Osteoblast (primary cell): ENCODE measurements around the gene KPNA1. TPM values are rescaled to one million over a fixed set of nuclear protein-coding genes. Genes with fewer than 3 reads are reported as not detected.

Experiments
- DNase-seq: peaks from one replicate; pipeline ENCODE4 v3.0.0; 2011; ENCODE audit warnings: low spot score, mixed read lengths; ENCODE audit not compliant: insufficient read length; ENCODE audit errors: missing footprints
- H2AFZ ChIP-seq: 2 replicates; pipeline ENCODE4 v1.6.0; 2011; ENCODE audit warnings: mild to moderate bottlenecking, low read length
- H3K27ac ChIP-seq: 2 replicates; pipeline ENCODE4 v1.5.1; 2011; ENCODE audit warnings: mild to moderate bottlenecking, low read depth, low read length, moderate library complexity
- H3K27me3 ChIP-seq: 2 replicates; pipeline ENCODE4 v1.6.0; 2012; ENCODE audit warnings: mild to moderate bottlenecking, control low read depth, inconsistent platforms, low read length, moderate library complexity; ENCODE audit not compliant: insufficient read depth
- H3K36me3 ChIP-seq: 2 replicates; pipeline ENCODE4 v1.5.1; 2011; ENCODE audit warnings: mild to moderate bottlenecking, low read length, control low read depth, moderate library complexity; ENCODE audit not compliant: insufficient read depth
- H3K4me1 ChIP-seq: 2 replicates; pipeline ENCODE4 v1.5.1; 2011; ENCODE audit warnings: mild to moderate bottlenecking, low read length, control low read depth, moderate library complexity; ENCODE audit not compliant: insufficient read depth
- H3K4me2 ChIP-seq: 2 replicates; pipeline ENCODE4 v1.6.0; 2011; ENCODE audit warnings: mild to moderate bottlenecking, low read length; ENCODE audit not compliant: insufficient read depth
- H3K4me3 ChIP-seq: fragments of 200-600 bp; sonication (generic); 3 replicates; pipeline ENCODE4 v1.5.1; 2012; ENCODE audit warnings: mild to moderate bottlenecking, low read length, inconsistent platforms; ENCODE audit not compliant: insufficient read depth
- H3K79me2 ChIP-seq: 2 replicates; pipeline ENCODE4 v1.6.0; 2012; ENCODE audit warnings: mild to moderate bottlenecking, low read length, control low read depth, inconsistent platforms; ENCODE audit not compliant: insufficient read depth
- H3K9me3 ChIP-seq: 2 replicates; pipeline ENCODE4 v1.5.1; 2011; ENCODE audit warnings: low read depth, low read length, control low read depth
- H4K20me1 ChIP-seq: 2 replicates; pipeline ENCODE4 v1.6.0; 2012; ENCODE audit warnings: mild to moderate bottlenecking, low read length, control low read depth; ENCODE audit not compliant: insufficient read depth
- CTCF ChIP-seq: IDR thresholded peaks from 2 replicates; pipeline ENCODE4 v1.5.1; 2011; ENCODE audit warnings: mild to moderate bottlenecking, low read depth, low read length, moderate library complexity; ENCODE audit errors: extremely low read depth
- total RNA-seq: library from RNA; depleted of rRNA; stranded (reverse); fragments of >200 nt; gene quantifications from 2 replicates; pipeline ENCODE4 v1.2.3, GENCODE V29; 2012

Gene KPNA1
- total RNA-seq, 1 donor: 48.1 TPM

GRCh38 chr3:122443090-122443489 lies 71.6 kb downstream of the KPNA1 start:
- no peak for TF ChIP-seq CTCF
- Histone ChIP-seq H4K20me1 (peaks cover 3% of the 10 kb centered on the region), H3K4me3 (no peak overlapping the region), H3K36me3 (peaks cover 42% of the 10 kb centered on the region), H3K27ac (no peak overlapping the region), H3K9me3 (no peaks in the 10 kb centered on the region), H3K4me2 (no peak overlapping the region), H2AFZ (no peak overlapping the region), H3K4me1 (no peaks in the 10 kb centered on the region), H3K27me3 (no peaks in the 10 kb centered on the region), H3K79me2 (peaks cover 44% of the 10 kb centered on the region)
- DNase-seq: no peak

DNA sequence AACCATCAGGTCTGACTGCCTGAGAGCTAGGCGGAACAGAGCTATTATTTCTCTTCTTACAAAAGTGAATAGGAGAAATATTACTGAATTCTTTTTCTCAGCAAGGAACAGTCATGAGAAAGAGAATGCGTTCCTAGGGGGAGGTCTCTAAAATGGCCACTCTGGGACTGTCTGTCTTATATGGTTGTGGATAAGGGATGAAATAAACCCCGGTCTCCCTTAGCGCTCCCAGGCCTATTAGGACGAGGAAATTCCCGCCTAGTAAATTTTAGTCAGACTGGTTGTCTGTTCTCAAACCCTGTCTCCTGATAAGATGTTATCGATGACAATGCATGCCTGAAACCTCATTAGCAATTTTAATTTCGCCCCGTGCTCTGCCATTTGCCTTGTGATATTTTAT lies 78.8 kb downstream of the KPNA1 start:
- H3K36me3 ChIP-seq: peaks cover 69% of the 10 kb centered on the region
- H3K27ac ChIP-seq: no peak overlapping the region
- no peaks in the 10 kb centered on the region for H3K9me3 ChIP-seq
- no peak for TF ChIP-seq CTCF
- DNase-seq: no peak
- peaks cover 3% of the 10 kb centered on the region for H3K79me2 ChIP-seq
- no peak overlapping the region for H2AFZ ChIP-seq
- H3K4me1 ChIP-seq: no peaks in the 10 kb centered on the region
- no peak overlapping the region for H3K4me2 ChIP-seq
- no peaks in the 10 kb centered on the region for H3K27me3 ChIP-seq
- H3K4me3 ChIP-seq: no peak overlapping the region
- H4K20me1 ChIP-seq: no peaks in the 10 kb centered on the region

DNA sequence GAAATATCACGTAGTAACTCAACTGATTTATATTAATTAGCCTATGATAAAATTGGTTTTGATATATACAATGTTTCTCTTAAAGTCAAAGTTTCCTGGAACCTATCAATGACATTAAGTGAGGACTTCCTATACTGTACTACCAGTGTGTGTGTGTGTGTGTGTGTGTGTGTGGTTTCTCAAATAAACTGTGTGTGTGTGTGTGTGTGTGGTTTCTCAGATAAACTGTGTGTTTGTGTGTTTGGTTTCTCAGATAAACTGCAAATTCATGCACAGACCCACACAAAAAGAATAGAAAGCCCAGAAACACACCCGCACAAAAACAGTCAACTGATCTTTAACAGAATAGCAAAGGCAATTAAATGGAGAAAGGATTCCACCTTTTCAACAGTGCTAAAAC lies 84.4 kb downstream of the KPNA1 start:
- TF ChIP-seq CTCF: no peak

DNA sequence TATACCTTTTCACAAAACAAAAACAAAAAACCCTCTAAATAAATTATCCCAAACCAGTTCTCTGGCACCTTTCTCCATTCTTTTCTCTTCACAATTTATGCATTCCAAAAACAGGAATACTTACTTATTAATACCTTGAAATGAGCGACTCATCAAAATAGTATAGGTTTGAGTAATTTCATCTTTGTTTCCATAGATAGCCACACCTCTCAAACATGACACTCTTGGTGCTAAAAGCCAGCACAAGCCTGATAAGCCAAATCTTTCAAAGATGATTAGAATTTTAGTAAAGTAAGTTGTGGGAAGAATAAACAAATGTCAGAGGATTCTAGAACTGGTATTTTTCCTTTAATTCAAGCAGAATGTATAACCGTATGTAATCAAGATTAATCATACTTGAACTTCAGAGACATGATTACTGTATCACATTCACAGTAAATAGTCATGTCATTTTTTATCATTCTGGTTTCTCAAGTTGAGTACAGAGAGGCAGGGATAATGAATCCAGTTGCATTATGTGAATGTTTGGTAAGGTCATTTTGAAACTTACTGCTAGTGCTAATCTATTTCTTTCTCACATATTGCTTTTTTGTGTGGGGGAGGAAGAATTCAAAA lies 86.8 kb downstream of the KPNA1 start:
- no peak for TF ChIP-seq CTCF
- no peak overlapping the region for H3K4me3 ChIP-seq
- H3K27me3 ChIP-seq: no peaks in the 10 kb centered on the region
- H4K20me1 ChIP-seq: peaks cover 4% of the 10 kb centered on the region
- DNase-seq: no peak
- no peaks in the 10 kb centered on the region for H3K9me3 ChIP-seq
- H3K4me2 ChIP-seq: no peak overlapping the region
- no peak overlapping the region for H2AFZ ChIP-seq
- peaks cover 20% of the 10 kb centered on the region for H3K79me2 ChIP-seq
- H3K4me1 ChIP-seq: no peaks in the 10 kb centered on the region
- peak overlapping the region; percentile 3 for H3K27ac ChIP-seq
- peaks cover 49% of the 10 kb centered on the region for H3K36me3 ChIP-seq

More for the DNA sequence above, 84.4 kb downstream of the KPNA1 start:
- no peaks in the 10 kb centered on the region for H3K27me3 ChIP-seq
- no peak overlapping the region for H3K4me2 ChIP-seq
- H3K27ac ChIP-seq: no peak overlapping the region
- peaks cover 4% of the 10 kb centered on the region for H4K20me1 ChIP-seq
- H3K9me3 ChIP-seq: no peaks in the 10 kb centered on the region
- DNase-seq: no peak
- H3K4me1 ChIP-seq: no peaks in the 10 kb centered on the region
- H3K36me3 ChIP-seq: peaks cover 51% of the 10 kb centered on the region
- no peak overlapping the region for H3K4me3 ChIP-seq
- peaks cover 7% of the 10 kb centered on the region for H3K79me2 ChIP-seq
- H2AFZ ChIP-seq: no peak overlapping the region
